ENCODE measurements around the gene SGCA.

SGCA gene

GRCh38 chr17:50167371-50167770, 1.6 kb downstream of the SGCA start:
- DNase-seq (ENCODE audit: low spot score) = no peak

- no peak for DNase-seq (ENCODE audit: low spot score)
Observed at GRCh38 chr17:50168319-50168718, 2.5 kb downstream of the SGCA start.

GRCh38 chr17:50169121-50169764, 3.4 kb downstream of the SGCA start:
- peak; percentile 75 for DNase-seq (ENCODE audit: low spot score)

GRCh38 chr17:50169881-50170459, 4.2 kb downstream of the SGCA start:
- DNase-seq (ENCODE audit: low spot score) = no peak

GRCh38 chr17:50170662-50171370, 5.0 kb downstream of the SGCA start:
- no peak for DNase-seq (ENCODE audit: low spot score)

GRCh38 chr17:50171371-50172071, 5.7 kb downstream of the SGCA start:
- no peak for DNase-seq (ENCODE audit: low spot score)

- DNase-seq (ENCODE audit: low spot score) = peak; percentile 58
Observed at GRCh38 chr17:50172130-50172529, 6.3 kb downstream of the SGCA start.

GRCh38 chr17:50172936-50173334, 7.1 kb downstream of the SGCA start:
- no peak for DNase-seq (ENCODE audit: low spot score)

- DNase-seq (ENCODE audit: low spot score) = no peak
Observed at GRCh38 chr17:50173335-50173941, 7.6 kb downstream of the SGCA start.

- DNase-seq (ENCODE audit: low spot score) = no peak
Observed at GRCh38 chr17:50174444-50174843, 8.6 kb downstream of the SGCA start.

GRCh38 chr17:50175035-50175807, 9.4 kb downstream of the SGCA start:
- DNase-seq (ENCODE audit: low spot score) = no peak

- no peak for DNase-seq (ENCODE audit: low spot score)
Observed at GRCh38 chr17:50176559-50177357, 11.0 kb downstream of the SGCA start.

GRCh38 chr17:50177476-50177875, 11.7 kb downstream of the SGCA start:
- no peak for DNase-seq (ENCODE audit: low spot score)

- DNase-seq (ENCODE audit: low spot score) = no peak
Observed at GRCh38 chr17:50177983-50178834, 12.4 kb downstream of the SGCA start.

GRCh38 chr17:50180111-50180510, 14.3 kb downstream of the SGCA start:
- no peak for DNase-seq (ENCODE audit: low spot score)

- no peak for DNase-seq (ENCODE audit: low spot score)
Observed at GRCh38 chr17:50180620-50181019, 14.8 kb downstream of the SGCA start.

- DNase-seq (ENCODE audit: low spot score) = no peak
Observed at GRCh38 chr17:50181144-50181543, 15.3 kb downstream of the SGCA start.

GRCh38 chr17:50181591-50182560, 16.1 kb downstream of the SGCA start:
- DNase-seq (ENCODE audit: low spot score) = no peak
